Muscle layer of duodenum (tissue), 2 donors: ENCODE measurements around the gene FH.

Source experiments
- H3K27ac ChIP-seq: one replicate; pipeline ENCODE4 v1.7.0; 2013; ENCODE audit warnings: mild to moderate bottlenecking, low read length
- H3K27me3 ChIP-seq: one replicate; pipeline ENCODE4 v1.7.0; 2013; ENCODE audit warnings: low read depth, mild to moderate bottlenecking, control low read depth, low read length
- H3K36me3 ChIP-seq, 2 donors: one replicate each; pipeline ENCODE4 v1.7.0; 2013; ENCODE audit warnings: low read length in 2 of 2, control low read depth in 1 of 2, mild to moderate bottlenecking in 1 of 2; ENCODE audit not compliant: insufficient read depth in 2 of 2, control insufficient read depth in 1 of 2
- H3K4me1 ChIP-seq, 2 donors: one replicate each; pipeline ENCODE4 v1.7.0; 2013; ENCODE audit warnings: low read length in 2 of 2, mild to moderate bottlenecking in 2 of 2, control low read depth in 1 of 2, moderate library complexity in 1 of 2; ENCODE audit not compliant: insufficient read depth in 2 of 2, control insufficient read depth in 1 of 2
- H3K4me3 ChIP-seq, 2 donors: one replicate each; pipeline ENCODE4 v1.7.0; 2013; ENCODE audit warnings: low read length in 2 of 2, low read depth in 1 of 2, mild to moderate bottlenecking in 1 of 2
- H3K9me3 ChIP-seq, 2 donors: one replicate each; pipeline ENCODE4 v1.7.0; 2013; ENCODE audit warnings: low read length in 2 of 2, control low read depth in 1 of 2, mild to moderate bottlenecking in 1 of 2; ENCODE audit not compliant: control insufficient read depth in 1 of 2
- donor health status: healthy.

The FH gene

DNA sequence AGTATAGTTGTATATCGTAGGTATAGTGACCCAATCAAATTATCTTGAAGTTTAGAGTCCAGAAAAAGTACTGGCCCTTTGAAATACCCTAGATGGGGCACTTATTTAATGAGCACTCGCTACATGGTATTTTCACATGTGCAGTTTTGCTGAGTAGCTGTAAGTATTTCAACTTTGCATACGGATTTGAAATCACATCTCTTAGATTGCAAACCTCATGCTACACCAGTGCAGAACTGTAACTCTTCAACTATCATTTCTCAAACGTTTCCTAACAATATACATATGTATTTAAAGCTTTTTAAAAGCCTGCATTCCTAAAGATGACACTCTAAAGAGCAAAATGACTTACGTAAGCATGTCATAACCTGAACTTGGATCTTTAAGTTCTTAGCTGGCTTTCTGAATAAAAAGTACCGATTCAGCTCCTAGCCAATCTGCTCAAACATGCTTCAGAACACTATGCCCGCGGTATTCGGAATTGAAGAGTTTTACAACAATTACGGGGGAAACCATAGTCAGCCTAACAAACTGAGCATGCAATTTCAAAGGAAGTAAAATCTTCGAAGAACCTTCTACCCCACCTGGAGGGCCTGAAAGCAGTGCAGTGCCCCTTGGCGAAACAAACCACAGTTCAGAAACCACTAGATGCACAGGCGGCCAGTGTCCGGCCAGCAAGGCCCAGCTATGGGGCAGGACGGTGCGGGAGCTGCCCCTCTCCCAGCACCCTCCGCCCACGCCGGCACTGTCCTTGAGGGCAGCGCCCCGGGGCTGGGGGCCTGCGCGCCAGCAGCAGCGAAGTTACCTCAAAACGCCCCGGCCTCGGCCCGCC lies 863 bp downstream of the FH start:
- Histone ChIP-seq H3K27ac (peak overlapping the region; percentile 16), H3K4me1 (peaks cover 3 to 9% of the 10 kb centered on the region in 2 donors), H3K4me3 (peak overlapping the region; percentile 64 to 92), H3K9me3 (no peaks in the 10 kb centered on the region), H3K27me3 (no peaks in the 10 kb centered on the region), H3K36me3 (peaks cover 3 to 6% of the 10 kb centered on the region in 2 donors)

DNA sequence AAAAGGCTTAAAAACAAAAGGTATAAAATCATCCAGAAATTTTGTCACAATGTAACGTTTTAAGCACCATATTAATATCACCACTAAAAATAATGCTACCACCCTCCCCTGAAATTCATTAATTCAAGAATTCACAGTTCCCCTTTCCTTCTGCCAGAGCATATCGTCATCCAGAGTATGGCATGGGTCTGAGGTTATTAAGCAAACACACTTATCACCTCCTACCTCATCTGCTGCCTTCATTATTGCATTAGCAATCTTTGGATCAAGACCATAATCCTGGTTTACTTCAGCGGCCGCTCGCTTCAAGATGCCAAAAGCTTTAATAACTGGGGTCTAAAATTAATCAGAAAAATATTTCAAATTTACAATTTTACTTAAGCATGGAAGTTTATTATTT lies 6.2 kb downstream of the FH start:
- Histone ChIP-seq H3K27me3 (no peaks in the 10 kb centered on the region), H3K4me1 (peaks cover 1 to 7% of the 10 kb centered on the region in 2 donors), H3K36me3 (peaks cover 25 to 34% of the 10 kb centered on the region in 2 donors), H3K4me3 (no peak overlapping the region), H3K27ac (no peak overlapping the region), H3K9me3 (no peaks in the 10 kb centered on the region)

DNA sequence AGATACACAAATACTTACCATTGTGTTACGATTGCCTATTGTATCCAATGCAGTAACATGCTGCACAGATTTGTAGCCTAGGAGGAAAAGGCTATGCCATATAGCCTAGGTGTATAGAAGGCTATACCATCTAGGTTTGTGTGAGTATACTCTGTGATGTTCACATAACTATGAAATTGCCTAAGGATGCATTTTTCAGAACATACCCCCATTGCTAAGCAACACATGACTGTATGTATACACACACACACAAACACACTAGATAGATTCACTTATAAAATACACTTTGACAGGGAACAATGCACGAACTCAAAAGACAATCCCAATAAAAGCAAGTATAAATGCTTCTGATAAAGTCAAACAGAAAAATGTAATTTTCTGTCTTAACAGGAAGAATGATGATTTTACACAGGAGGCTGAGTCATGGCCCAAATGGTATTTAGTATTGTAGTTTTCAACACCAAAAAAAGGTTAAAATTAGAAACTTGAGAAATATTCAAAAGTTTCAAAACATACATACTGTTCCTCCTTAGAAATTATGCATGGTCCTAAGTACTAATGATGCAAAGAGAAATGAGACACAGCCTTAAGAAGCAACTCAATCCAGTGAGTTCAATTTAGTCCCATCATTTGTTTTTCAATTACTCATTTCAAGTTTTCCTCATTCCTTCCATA lies 12.2 kb downstream of the FH start:
- H3K27me3 ChIP-seq: no peaks in the 10 kb centered on the region
- no peak overlapping the region for H3K27ac ChIP-seq
- H3K9me3 ChIP-seq: no peaks in the 10 kb centered on the region
- no peaks in the 10 kb centered on the region for H3K4me1 ChIP-seq
- no peak overlapping the region for H3K4me3 ChIP-seq
- H3K36me3 ChIP-seq: peaks cover 53 to 84% of the 10 kb centered on the region in 2 donors

DNA sequence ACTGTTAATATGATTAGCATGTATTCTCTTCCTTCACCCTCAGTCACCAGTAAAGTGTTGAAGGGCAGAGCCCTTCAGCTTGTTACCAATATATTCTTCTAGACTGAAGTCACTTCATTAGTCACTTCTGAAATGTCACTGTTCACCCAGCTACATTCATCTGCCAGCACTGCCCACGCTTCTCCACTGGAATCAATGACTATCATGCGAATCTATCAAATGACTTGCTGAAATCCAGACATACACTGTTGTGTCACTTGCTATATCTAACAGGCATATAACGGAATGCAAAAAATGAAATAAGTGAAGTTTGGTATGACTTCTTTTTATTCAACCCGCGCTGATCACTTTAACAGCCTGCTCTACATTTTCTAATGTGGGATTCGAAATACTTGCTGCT lies 16.1 kb downstream of the FH start:
- Histone ChIP-seq H3K27ac (no peak overlapping the region), H3K27me3 (no peaks in the 10 kb centered on the region), H3K4me3 (no peak overlapping the region), H3K36me3 (peaks cover 58 to 91% of the 10 kb centered on the region in 2 donors), H3K9me3 (no peaks in the 10 kb centered on the region), H3K4me1 (no peaks in the 10 kb centered on the region)

DNA sequence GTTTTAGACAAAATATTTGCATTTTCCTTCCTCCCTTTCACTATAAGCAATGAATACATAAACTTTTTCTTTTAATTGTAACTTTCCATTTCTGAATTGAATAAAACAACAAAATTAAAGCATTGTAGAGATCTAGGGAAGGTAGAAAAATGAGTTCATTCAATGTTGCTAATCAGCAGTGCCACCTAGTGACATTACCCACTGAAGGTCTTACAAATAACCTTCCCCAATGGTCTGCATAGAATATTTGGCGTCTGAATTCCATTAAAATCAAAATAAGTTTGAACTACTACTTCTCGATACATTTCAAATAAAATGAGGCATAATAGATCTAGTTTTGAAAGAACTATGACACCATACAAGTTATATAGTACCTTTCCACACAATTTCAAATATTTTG lies 19.6 kb downstream of the FH start:
- peaks cover 58 to 89% of the 10 kb centered on the region in 2 donors for H3K36me3 ChIP-seq

DNA sequence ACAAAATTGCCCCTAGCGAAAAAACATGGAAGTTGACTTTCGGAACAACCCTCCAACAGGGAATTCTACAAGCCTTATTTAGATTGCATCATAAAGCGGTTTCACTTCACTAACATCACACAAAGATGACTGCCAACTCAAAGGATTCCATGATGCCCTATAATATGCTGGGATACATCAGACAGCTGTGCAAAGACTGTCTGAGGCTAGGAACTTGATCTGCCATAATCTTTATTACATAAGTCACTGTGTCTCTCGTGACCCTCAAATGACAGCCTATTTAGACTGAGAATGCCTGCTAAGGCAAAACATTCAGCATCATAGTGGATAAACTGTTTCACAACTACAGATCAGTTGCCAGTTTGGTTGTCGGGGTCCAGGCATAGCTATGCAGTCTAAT lies 23.8 kb downstream of the FH start:
- Histone ChIP-seq H3K36me3 (peaks cover 41 to 65% of the 10 kb centered on the region in 2 donors), H3K4me1 (no peaks in the 10 kb centered on the region), H3K27ac (no peak overlapping the region), H3K4me3 (no peak overlapping the region), H3K27me3 (no peaks in the 10 kb centered on the region), H3K9me3 (no peaks in the 10 kb centered on the region)

More for the DNA sequence above, 19.6 kb downstream of the FH start:
- no peaks in the 10 kb centered on the region for H3K9me3 ChIP-seq
- H3K4me1 ChIP-seq: no peaks in the 10 kb centered on the region
- no peak overlapping the region for H3K27ac ChIP-seq
- H3K4me3 ChIP-seq: no peak overlapping the region
- H3K27me3 ChIP-seq: no peaks in the 10 kb centered on the region

DNA sequence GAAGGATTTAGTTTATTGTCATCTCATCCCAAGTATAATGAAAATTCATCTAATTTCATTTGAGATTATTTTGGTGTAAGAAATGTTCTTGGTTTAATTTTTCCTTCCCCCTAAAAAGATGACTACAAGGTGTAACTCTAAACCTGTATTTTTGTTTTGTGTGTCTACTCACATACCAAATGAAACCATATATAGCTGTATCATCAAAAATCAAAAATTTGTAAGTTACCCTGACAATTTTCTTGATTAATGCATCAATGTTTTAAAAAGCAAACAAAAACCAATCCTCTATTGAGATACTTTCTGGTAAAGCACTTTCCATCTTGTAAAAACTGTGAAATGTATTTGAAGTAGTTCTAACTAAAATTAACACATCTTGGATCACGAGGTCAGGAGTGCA lies 30.8 kb downstream of the FH start:
- peaks cover 0 to 2% of the 10 kb centered on the region in 2 donors for H3K36me3 ChIP-seq
- H3K4me3 ChIP-seq: no peak overlapping the region
- H3K9me3 ChIP-seq: no peaks in the 10 kb centered on the region
- no peaks in the 10 kb centered on the region for H3K4me1 ChIP-seq
- no peaks in the 10 kb centered on the region for H3K27me3 ChIP-seq
- H3K27ac ChIP-seq: no peak overlapping the region

DNA sequence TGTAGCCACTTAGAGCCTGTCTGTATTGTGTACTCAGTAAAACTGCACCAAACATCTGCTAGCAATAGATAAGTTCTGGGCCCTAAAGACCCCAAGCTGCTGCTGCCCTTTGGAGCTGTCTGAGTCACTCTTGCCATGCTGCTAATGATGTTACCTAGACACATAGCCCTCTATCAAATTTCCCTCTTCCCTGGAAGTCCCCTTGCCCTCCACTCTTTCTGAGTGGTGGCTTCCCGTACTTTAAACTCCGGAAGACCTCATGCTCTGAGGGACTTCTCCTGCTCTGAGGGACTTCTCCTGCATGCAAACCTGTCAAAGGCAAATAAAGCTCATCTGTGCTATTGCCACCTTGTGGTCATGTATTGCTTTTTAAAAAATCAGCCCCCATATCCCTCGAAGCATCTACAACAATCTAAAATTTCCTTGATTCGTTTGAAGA lies 34.0 kb downstream of the FH start:
- Histone ChIP-seq H3K4me1 (no peaks in the 10 kb centered on the region), H3K4me3 (no peak overlapping the region), H3K27ac (no peak overlapping the region), H3K27me3 (no peaks in the 10 kb centered on the region), H3K36me3 (no peaks in the 10 kb centered on the region), H3K9me3 (no peaks in the 10 kb centered on the region)

DNA sequence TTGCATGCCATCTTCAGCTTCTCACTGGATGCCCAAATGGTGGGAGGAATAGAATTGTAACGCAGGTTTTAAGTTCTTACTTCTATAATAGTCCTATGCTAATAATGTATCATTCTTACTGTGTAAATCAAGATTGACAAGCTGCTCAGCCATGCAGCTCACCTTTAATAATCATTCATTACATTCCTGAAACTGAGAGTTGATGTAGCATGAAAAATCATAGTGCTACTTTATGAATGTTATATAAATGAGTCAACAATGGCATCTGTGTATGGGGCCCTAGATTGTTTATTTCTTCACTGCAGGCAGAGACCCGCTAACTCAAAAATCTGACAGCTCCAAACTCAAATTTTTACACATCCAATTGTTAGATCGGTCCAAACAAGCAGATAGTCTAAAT lies 34.4 kb downstream of the FH start:
- Histone ChIP-seq H3K27me3 (no peaks in the 10 kb centered on the region), H3K36me3 (no peaks in the 10 kb centered on the region), H3K4me1 (no peaks in the 10 kb centered on the region), H3K9me3 (no peaks in the 10 kb centered on the region), H3K27ac (no peak overlapping the region), H3K4me3 (no peak overlapping the region)

DNA sequence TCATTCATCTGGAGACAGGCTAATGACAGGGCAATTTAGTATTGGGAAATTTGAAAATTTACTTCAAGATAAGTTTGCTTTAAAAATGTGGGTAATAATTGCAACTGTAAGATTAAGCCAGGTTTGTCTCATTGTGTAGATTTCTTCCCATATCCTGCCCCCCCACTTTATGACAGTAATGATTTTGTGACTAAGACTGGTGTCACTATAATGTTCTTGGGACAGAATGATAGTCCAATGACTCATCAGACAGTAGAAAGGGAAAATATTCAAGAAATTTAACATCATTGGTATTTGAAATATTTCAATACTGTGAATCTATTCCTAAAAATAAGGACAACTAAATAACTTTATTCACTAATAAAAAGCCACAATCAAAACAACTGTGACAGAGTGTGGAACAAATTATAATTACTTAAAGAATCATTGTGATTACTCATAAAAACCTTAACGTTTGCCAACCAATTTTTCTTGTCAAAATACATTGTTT lies 36.7 kb downstream of the FH start:
- Histone ChIP-seq H3K4me3 (no peak overlapping the region), H3K27ac (no peak overlapping the region), H3K9me3 (no peaks in the 10 kb centered on the region), H3K4me1 (no peaks in the 10 kb centered on the region), H3K27me3 (no peaks in the 10 kb centered on the region), H3K36me3 (no peaks in the 10 kb centered on the region)

DNA sequence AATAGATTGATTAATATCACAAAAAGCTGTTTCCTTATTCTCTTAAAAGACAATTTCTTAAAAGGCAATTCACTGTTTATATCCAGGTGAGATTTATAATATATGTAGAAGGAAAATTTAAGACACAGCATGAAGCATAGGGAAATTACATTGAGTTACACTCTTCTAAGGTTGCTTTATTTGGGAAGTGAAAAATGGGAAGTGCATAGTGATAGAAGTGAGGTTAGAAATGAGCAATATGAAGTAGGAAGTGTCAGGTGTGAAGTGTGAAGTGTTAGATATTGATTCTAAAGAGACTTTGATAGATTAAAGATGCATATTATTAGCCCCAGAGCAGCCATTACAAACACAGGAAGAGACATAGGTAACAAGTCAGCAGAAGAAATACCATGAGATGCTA lies 40.3 kb downstream of the FH start:
- no peak overlapping the region for H3K27ac ChIP-seq
- no peaks in the 10 kb centered on the region for H3K36me3 ChIP-seq

More for the DNA sequence above, 40.3 kb downstream of the FH start:
- Histone ChIP-seq H3K4me1 (no peaks in the 10 kb centered on the region), H3K9me3 (no peaks in the 10 kb centered on the region), H3K4me3 (no peak overlapping the region), H3K27me3 (no peaks in the 10 kb centered on the region)
